Measurements from ENCODE around the gene DOK1.

Gene DOK1

DNA sequence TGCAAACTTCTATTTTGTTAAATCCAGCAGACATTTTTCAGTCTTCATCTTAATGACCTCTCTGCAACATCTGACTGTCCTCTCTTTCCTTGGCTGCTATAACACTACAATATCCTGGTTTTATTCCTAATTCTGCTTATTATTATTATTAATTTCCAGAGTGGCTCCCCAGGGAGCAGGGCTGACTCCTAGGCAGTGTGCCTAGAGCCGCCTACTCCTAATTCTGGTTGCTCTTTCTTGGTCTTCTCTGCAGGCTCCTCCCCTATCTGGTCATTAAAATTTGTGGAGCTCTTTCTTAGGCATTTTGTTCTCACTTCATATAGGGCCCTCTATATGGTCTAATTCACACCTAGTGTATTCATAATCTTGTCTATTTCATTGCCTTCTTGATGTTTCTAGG lies 11.5 kb upstream of the DOK1 start:
- Histone ChIP-seq H3F3A (ENCODE audit: control insufficient read depth, insufficient read depth) (no peaks in the 10 kb centered on the region), H3K79me2 (ENCODE audit: control insufficient read depth, low read length) (no peaks in the 10 kb centered on the region), H3K36me3 (ENCODE audit: control insufficient read depth, low read length) (no peaks in the 10 kb centered on the region), H3K27ac (ENCODE audit: low read depth, low read length) (no peak overlapping the region), H4K20me1 (ENCODE audit: control insufficient read depth, insufficient read depth, low read depth, low read length) (no peaks in the 10 kb centered on the region), H3K4me2 (ENCODE audit: low read length) (no peak overlapping the region), H3K27me3 (ENCODE audit: control insufficient read depth, low read length) (peaks cover 31% of the 10 kb centered on the region), H3K9me3 (ENCODE audit: control insufficient read depth, insufficient read depth, low read length) (no peaks in the 10 kb centered on the region), H3K9me2 (replicated peaks; ENCODE audit: control insufficient read depth, low read length) (no peaks in the 10 kb centered on the region), H3K4me1 (ENCODE audit: control insufficient read depth, low read length) (0 out of 2 replicates have a peak, but pooled peaks cover 3% of the 10 kb centered on the region), H3K4me3 (ENCODE audit: low read length) (no peak overlapping the region)
- TF ChIP-seq CTCF (IDR thresholded peaks at IDR 0.05; ENCODE audit: low read depth, low read length, poor library complexity, severe bottlenecking) (no peak), EZH2phosphoT487 (IDR thresholded peaks at IDR 0.05; ENCODE audit: borderline replicate concordance, low read length) (no peak)

- Histone ChIP-seq H4K20me1 (ENCODE audit: control insufficient read depth, insufficient read depth, low read depth, low read length) (no peaks in the 10 kb centered on the region), H3K4me3 (ENCODE audit: low read length) (no peak overlapping the region), H3K27me3 (ENCODE audit: control insufficient read depth, low read length) (peaks cover 31% of the 10 kb centered on the region), H3F3A (ENCODE audit: control insufficient read depth, insufficient read depth) (no peaks in the 10 kb centered on the region), H3K27ac (ENCODE audit: low read depth, low read length) (no peak overlapping the region), H3K4me1 (ENCODE audit: control insufficient read depth, low read length) (peaks cover 4% of the 10 kb centered on the region; the same call in 1 of the 2 replicates), H3K9me3 (ENCODE audit: control insufficient read depth, insufficient read depth, low read length) (no peaks in the 10 kb centered on the region), H3K9me2 (replicated peaks; ENCODE audit: control insufficient read depth, low read length) (no peaks in the 10 kb centered on the region), H3K79me2 (ENCODE audit: control insufficient read depth, low read length) (no peaks in the 10 kb centered on the region), H3K4me2 (ENCODE audit: low read length) (no peak overlapping the region), H3K36me3 (ENCODE audit: control insufficient read depth, low read length) (no peaks in the 10 kb centered on the region)
- TF ChIP-seq CTCF (IDR thresholded peaks at IDR 0.05; ENCODE audit: low read depth, low read length, poor library complexity, severe bottlenecking) (peak; percentile 46), EZH2phosphoT487 (IDR thresholded peaks at IDR 0.05; ENCODE audit: borderline replicate concordance, low read length) (no peak)
Measured at GRCh38 chr2:74544634-74545033, 9.9 kb upstream of the DOK1 start.

- Histone ChIP-seq H4K20me1 (ENCODE audit: control insufficient read depth, insufficient read depth, low read depth, low read length) (no peaks in the 10 kb centered on the region), H3K27me3 (ENCODE audit: control insufficient read depth, low read length) (peaks cover 39% of the 10 kb centered on the region), H3K9me2 (replicated peaks; ENCODE audit: control insufficient read depth, low read length) (no peaks in the 10 kb centered on the region), H3K4me3 (ENCODE audit: low read length) (no peak overlapping the region), H3K4me1 (ENCODE audit: control insufficient read depth, low read length) (peaks cover 4% of the 10 kb centered on the region; the same call in 1 of the 2 replicates), H3K27ac (ENCODE audit: low read depth, low read length) (no peak overlapping the region), H3K9me3 (ENCODE audit: control insufficient read depth, insufficient read depth, low read length) (no peaks in the 10 kb centered on the region), H3K79me2 (ENCODE audit: control insufficient read depth, low read length) (no peaks in the 10 kb centered on the region), H3F3A (ENCODE audit: control insufficient read depth, insufficient read depth) (no peaks in the 10 kb centered on the region), H3K4me2 (ENCODE audit: low read length) (no peak overlapping the region), H3K36me3 (ENCODE audit: control insufficient read depth, low read length) (no peaks in the 10 kb centered on the region)
- TF ChIP-seq EZH2phosphoT487 (IDR thresholded peaks at IDR 0.05; ENCODE audit: borderline replicate concordance, low read length): no peak
- TF ChIP-seq CTCF (IDR thresholded peaks at IDR 0.05; ENCODE audit: low read depth, low read length, poor library complexity, severe bottlenecking): no peak
Measured at GRCh38 chr2:74546004-74546403, 8.5 kb upstream of the DOK1 start.
